K562 (cell line): Measurements from ENCODE around the gene FOSL1. TPM values are rescaled to one million over a fixed set of nuclear protein-coding genes. Genes with fewer than 3 reads are reported as not detected.

Experiments
- ATF6 ChIP-seq: sonication (generic); formaldehyde crosslinking; IDR thresholded peaks from 2 replicates; pipeline ENCODE4 v1.4.0; 2020; ENCODE audit warnings: mild to moderate bottlenecking, missing genetic modification reagents
- CREM ChIP-seq: IDR thresholded peaks from 2 replicates; pipeline ENCODE4 v1.6.1; 2014; ENCODE audit warnings: antibody characterized with exemption, low read depth
- CTBP1 ChIP-seq: fragments of 450-650 bp; IDR thresholded peaks from 2 replicates; pipeline ENCODE4 v1.6.1; 2016; ENCODE audit warnings: borderline replicate concordance
- ESRRA ChIP-seq: fragments of 450-650 bp; IDR thresholded peaks from 2 replicates; pipeline ENCODE4 v1.6.1; 2014; ENCODE audit warnings: low read depth, mild to moderate bottlenecking, moderate library complexity, borderline replicate concordance
- FOXP1 ChIP-seq: sonication (generic); formaldehyde crosslinking; IDR thresholded peaks from 2 replicates; pipeline ENCODE4 v1.8.0; 2022; ENCODE audit warnings: mild to moderate bottlenecking, missing genetic modification reagents
- GMEB1 ChIP-seq: fragments of 250-450 bp; sonication (Bioruptor Pico); IDR thresholded peaks from 2 replicates; pipeline ENCODE4 v1.4.0; 2020; ENCODE audit warnings: mild to moderate bottlenecking
- KDM4B ChIP-seq, 2 experiments: fragments of 450-650 bp in 1 of 2; sonication (generic) in 1 of 2; IDR thresholded peaks; 2 replicates each; pipeline ENCODE4 v1.6.1; 2016 to 2017; ENCODE audit warnings: borderline replicate concordance in 2 of 2, antibody characterized with exemption in 1 of 2, low read depth in 1 of 2, mild to moderate bottlenecking in 1 of 2
- KDM5B ChIP-seq: fragments of 200-600 bp; sonication (generic); IDR thresholded peaks from 2 replicates; pipeline ENCODE4 v1.6.1; 2012; ENCODE audit warnings: low read depth, mild to moderate bottlenecking, moderate library complexity, low read length, control low read depth, inconsistent platforms; ENCODE audit not compliant: insufficient replicate concordance
- KLF13 ChIP-seq: fragments of 450-650 bp; IDR thresholded peaks from 2 replicates; pipeline ENCODE4 v1.6.1; 2016; ENCODE audit warnings: missing genetic modification characterization, low read depth, mild to moderate bottlenecking, missing compliant biosample characterization, moderate library complexity, borderline replicate concordance
- MLX ChIP-seq, 2 experiments: fragments of 450-650 bp in 1 of 2; sonication (generic) in 1 of 2; formaldehyde crosslinking; conservative IDR thresholded peaks; 2 replicates each; pipeline versions ENCODE4 v1.4.0 to v1.8.1; 2020 to 2022; ENCODE audit warnings: mild to moderate bottlenecking in 1 of 2, missing genetic modification reagents in 1 of 2
- POLR2G ChIP-seq: fragments of 200-400 bp; formaldehyde crosslinking; IDR thresholded peaks from 2 replicates; pipeline ENCODE4 v1.6.1; 2017; ENCODE audit warnings: low read depth, mild to moderate bottlenecking, antibody characterized with exemption, low read length, moderate library complexity
- SRF ChIP-seq, 2 experiments: fragments of 250-450, 450-650 bp in 1 of 2; sonication (Bioruptor Pico) in 1 of 2; sonication (generic) in 1 of 2; formaldehyde crosslinking; IDR thresholded peaks; 2 replicates each; pipeline versions ENCODE4 v1.5.0 to v1.5.1; 2020 to 2022; ENCODE audit warnings: mild to moderate bottlenecking in 1 of 2, missing genetic modification reagents in 1 of 2
- TBP ChIP-seq: optimal IDR thresholded peaks from 2 replicates; pipeline ENCODE3; 2011; ENCODE audit warnings: low read depth, low read length, improper control_type of control experiment
- TCF7 ChIP-seq: sonication (generic); IDR thresholded peaks from 2 replicates; pipeline ENCODE4 v1.6.1; 2016; ENCODE audit warnings: antibody characterized with exemption, borderline replicate concordance
- XRCC3 ChIP-seq: fragments of 450-650 bp; IDR thresholded peaks from 2 replicates; pipeline ENCODE4 v1.6.1; 2017; ENCODE audit warnings: mild to moderate bottlenecking, moderate library complexity
- ZNF277 ChIP-seq: fragments of 250-450 bp; sonication (Bioruptor Pico); IDR thresholded peaks from 2 replicates; pipeline ENCODE4 v1.8.0; 2022; ENCODE audit warnings: inconsistent platforms, mild to moderate bottlenecking, moderate library complexity, borderline replicate concordance
- ZNF395 ChIP-seq: fragments of 200-800 bp; sonication (Bioruptor generic); IDR thresholded peaks from 2 replicates; pipeline ENCODE4 v1.6.1; 2017; ENCODE audit warnings: missing genetic modification characterization, missing compliant biosample characterization
- ZNF511 ChIP-seq: sonication (generic); formaldehyde crosslinking; IDR thresholded peaks from 2 replicates; pipeline ENCODE4 v1.8.0; 2022; ENCODE audit warnings: mild to moderate bottlenecking, missing genetic modification reagents
- ZNF75A ChIP-seq: fragments of 450-650 bp; formaldehyde crosslinking; IDR thresholded peaks from 2 replicates; pipeline ENCODE4 v1.4.0; 2020; ENCODE audit warnings: mild to moderate bottlenecking
- polyA plus RNA-seq, 8 experiments: library from polyadenylated mRNA; depleted of rRNA in 4 of 8; stranded (reverse) in 5 of 8; unstranded in 3 of 8; fragments of >200 nt; fragmentation: Nextera tagmentation in 2 of 8; fragmentation: Illumina TruSeq in 1 of 8; extraction: Ambion mirVana in 2 of 8; extraction: Trizol in 1 of 8; gene quantifications; 2 replicates each; pipeline versions ENCODE4 v1.2.1 to v1.2.3, GENCODE V29; 2011 to 2014; ENCODE audit warnings: inconsistent platforms in 1 of 8, missing spikeins in 1 of 8
- total RNA-seq, 7 experiments: library from RNA; depleted of rRNA in 6 of 7; stranded (reverse); fragments of >200 nt in 6 of 7; fragmentation: Illumina TruSeq in 2 of 7; extraction: Trizol in 2 of 7; gene quantifications; 2 replicates each; pipeline versions ENCODE4 v1.2.1 to v1.2.3, GENCODE V29; 2011 to 2021; ENCODE audit warnings: low replicate concordance in 1 of 7

FOSL1 gene
- total and polyA plus RNA-seq, 9 of the 15 experiments (the other 6 are each of a cell fraction or from before 2014, with no cell fraction given) = 3.5 to 39.6 (median 10.0) TPM

- TF ChIP-seq SRF (CRISPR knock-in tag; IDR thresholded peaks at IDR 0.05) (peak in 1 of 2 experiments; percentile 71; a peak in 1 of 4 replicates), CTBP1 (peak; percentile 96), CREM (peak; percentile 91), XRCC3 (no peak), TCF7 (peak; percentile 78), ZNF395 (CRISPR knock-in tag) (0 out of 2 replicates have a peak, but pooled peaks have one; percentile 85), ZNF75A (CRISPR knock-in tag) (no peak), POLR2G (peak; percentile 78), KDM5B (no peak), TBP (peak; percentile 67), ZNF277 (CRISPR knock-in tag) (no peak), FOXP1 (CRISPR knock-in tag) (peak; percentile 81; the same call in 1 of the 2 replicates), ATF6 (CRISPR knock-in tag) (no peak), GMEB1 (peak; percentile 76), ZNF511 (peak; percentile 74; the same call in 1 of the 2 replicates), ESRRA (peak; percentile 88; the same call in 1 of the 2 replicates), KDM4B (IDR thresholded peaks at IDR 0.05; ENCODE audit: borderline replicate concordance in 2 of 2, low read depth in 1 of 2) (peak in 1 of 2 experiments; percentile 80; a peak in 1 of 4 replicates), KLF13 (tag) (peak; percentile 87), MLX (CRISPR knock-in tag; conservative IDR thresholded peaks at IDR 0.05) (peak in 1 of 2 experiments; percentile 64; a peak in 1 of 4 replicates)
Measured at GRCh38 chr11:65919141-65919572, 19.0 kb upstream of the FOSL1 start, which contains the start of gene DRAP1 (continued).
